ENCODE measurements around the gene GNE.

GNE gene

GRCh38 chr9:36165826-36166167, 92.5 kb downstream of the GNE start:
- no peak for DNase-seq

DNA sequence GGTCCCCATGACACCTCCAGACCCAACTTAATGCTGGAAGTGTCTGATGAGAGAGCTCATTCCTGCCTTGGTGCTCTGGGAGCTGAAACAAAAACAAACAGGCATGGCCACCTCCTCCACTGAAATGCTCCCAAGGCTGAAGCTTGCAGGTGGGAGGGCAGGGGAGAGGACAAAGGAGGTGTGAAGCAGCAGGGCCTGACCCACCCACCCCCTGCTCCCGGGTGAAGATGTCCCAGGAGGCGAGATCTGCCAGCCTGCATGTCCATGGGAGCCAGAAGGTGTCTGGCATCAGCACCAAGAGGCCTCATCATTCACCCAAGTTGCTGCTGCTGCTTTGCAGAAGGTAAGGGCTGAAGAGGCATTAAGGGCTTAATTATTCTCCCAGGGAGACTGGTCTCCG, 93.3 kb downstream of the GNE start:
- DNase-seq, result no peak

Data from RPMI8226 (cell line).